ENCODE results near the gene CSPG4. TPM values are rescaled to one million over a fixed set of nuclear protein-coding genes. Genes with fewer than 3 reads are reported as not detected.
A peak's percentile ranks its signal among the peaks of the same experiment; 100 is the strongest.
"Not testable (repeated sequence)": the region's sequence is repeated elsewhere in the genome, so short reads cannot be mapped to it uniquely, and the experiment has no call there.

Gene CSPG4
- total RNA-seq, 1 donor = 86.8 TPM

- no peak overlapping the region for H3K4me3 ChIP-seq (ENCODE audit: low read depth, low read length)
- peak; percentile 26 for DNase-seq (ENCODE audit: low read depth)
- no peak for TF ChIP-seq CTCF (IDR thresholded peaks at IDR 0.05; ENCODE audit: insufficient read depth, low read depth, low read length)
Measured at GRCh38 chr15:75733761-75734651, 21.4 kb upstream of the CSPG4 start.

DNA sequence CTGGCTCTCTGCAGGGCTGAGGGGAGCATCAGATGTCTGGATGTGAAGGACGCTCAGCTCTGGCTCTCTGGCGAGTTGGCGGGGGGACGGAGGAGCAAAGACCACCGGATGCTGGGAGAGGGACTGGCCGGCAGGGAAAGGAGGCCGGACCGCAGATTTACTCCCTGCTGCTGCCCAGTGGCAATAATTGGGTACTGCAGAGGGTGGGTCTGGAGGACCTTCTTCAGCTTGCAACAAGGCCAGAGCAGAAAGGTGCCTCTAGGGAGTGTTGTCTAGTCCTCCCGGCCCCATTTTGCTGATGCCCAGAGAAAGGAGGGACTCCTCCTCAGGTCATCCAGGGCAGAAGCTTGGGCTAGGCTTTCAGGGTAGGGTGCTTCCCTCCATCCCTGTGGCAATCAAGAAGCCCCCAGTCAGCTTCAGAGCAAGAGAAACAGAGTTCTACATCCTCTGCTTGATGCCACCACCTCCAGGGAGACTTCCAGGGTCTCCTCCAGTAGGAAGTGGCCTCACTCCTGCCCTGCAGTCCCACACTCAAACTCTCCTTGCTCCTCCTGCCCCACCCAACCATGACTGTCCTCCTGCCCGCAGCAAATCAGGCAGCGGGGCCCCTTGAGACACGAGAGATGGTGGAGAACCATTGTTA, 20.3 kb upstream of the CSPG4 start:
- TF ChIP-seq CTCF (IDR thresholded peaks at IDR 0.05; ENCODE audit: insufficient read depth, low read depth, low read length) = peak; percentile 87
- DNase-seq (ENCODE audit: low read depth) = peak; percentile 75
- H3K4me3 ChIP-seq (ENCODE audit: low read depth, low read length) = no peak overlapping the region

- no peak for DNase-seq (ENCODE audit: low read depth)
- no peak overlapping the region for H3K4me3 ChIP-seq (ENCODE audit: low read depth, low read length)
- no peak for TF ChIP-seq CTCF (IDR thresholded peaks at IDR 0.05; ENCODE audit: insufficient read depth, low read depth, low read length)
Measured at GRCh38 chr15:75732177-75732808, 19.6 kb upstream of the CSPG4 start.

DNA sequence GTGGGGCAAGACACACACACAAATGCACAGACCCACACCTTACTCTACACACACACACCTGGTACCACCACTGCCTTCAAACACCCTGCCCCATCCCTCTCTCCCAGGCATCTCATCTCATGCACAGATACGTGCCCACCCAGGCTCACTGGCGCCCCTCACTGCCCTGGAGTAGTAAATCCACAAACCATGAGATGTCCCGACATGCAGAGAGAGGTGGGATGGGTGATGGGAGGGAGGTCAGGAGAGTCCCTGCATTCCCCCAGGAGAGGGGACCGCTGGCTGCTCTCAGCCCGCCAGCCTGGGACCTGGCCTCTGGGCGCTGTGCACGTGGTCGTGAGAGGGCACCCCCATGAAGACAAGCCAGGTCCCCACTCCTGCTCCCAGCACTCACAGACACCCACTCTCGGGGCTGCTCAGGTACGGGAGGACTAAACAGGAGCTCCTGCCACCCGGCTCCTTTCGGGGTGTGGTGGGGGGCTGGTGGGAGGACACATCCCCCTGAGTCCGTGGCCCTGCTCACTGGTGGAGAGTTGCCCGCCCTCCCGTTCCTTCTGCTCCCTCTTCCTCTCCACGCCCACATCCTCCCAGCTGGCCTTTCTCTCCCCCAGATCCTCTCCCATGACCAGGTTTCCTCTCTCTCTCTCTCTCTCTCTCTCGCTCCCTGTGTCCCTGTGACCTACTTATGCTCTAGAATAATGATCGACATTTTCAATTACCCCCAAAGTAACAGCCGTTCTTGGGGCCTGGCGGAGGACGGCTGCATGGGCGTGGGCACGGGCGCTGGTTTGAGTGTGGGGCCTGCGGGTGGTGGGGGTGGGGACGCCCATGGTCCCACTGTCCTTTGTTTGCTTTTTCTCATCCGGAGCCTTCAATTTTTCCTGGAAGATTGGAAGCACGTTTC, 18.9 kb upstream of the CSPG4 start:
- H3K4me3 ChIP-seq (ENCODE audit: low read depth, low read length) = no peak overlapping the region
- TF ChIP-seq CTCF (IDR thresholded peaks at IDR 0.05; ENCODE audit: insufficient read depth, low read depth, low read length) = peak; percentile 15
- DNase-seq (ENCODE audit: low read depth) = peak; percentile 76

- not testable (repeated sequence) for DNase-seq (ENCODE audit: low read depth); H3K4me3 ChIP-seq (ENCODE audit: low read depth, low read length)
Measured at GRCh38 chr15:75730376-75731247, 18.0 kb upstream of the CSPG4 start.

- no peak for DNase-seq (ENCODE audit: low read depth)
- TF ChIP-seq CTCF (IDR thresholded peaks at IDR 0.05; ENCODE audit: insufficient read depth, low read depth, low read length) = no peak
- no peak overlapping the region for H3K4me3 ChIP-seq (ENCODE audit: low read depth, low read length)
Measured at GRCh38 chr15:75729326-75730069, 16.9 kb upstream of the CSPG4 start.
